ENCODE data around the gene EPS8L3.

DNA sequence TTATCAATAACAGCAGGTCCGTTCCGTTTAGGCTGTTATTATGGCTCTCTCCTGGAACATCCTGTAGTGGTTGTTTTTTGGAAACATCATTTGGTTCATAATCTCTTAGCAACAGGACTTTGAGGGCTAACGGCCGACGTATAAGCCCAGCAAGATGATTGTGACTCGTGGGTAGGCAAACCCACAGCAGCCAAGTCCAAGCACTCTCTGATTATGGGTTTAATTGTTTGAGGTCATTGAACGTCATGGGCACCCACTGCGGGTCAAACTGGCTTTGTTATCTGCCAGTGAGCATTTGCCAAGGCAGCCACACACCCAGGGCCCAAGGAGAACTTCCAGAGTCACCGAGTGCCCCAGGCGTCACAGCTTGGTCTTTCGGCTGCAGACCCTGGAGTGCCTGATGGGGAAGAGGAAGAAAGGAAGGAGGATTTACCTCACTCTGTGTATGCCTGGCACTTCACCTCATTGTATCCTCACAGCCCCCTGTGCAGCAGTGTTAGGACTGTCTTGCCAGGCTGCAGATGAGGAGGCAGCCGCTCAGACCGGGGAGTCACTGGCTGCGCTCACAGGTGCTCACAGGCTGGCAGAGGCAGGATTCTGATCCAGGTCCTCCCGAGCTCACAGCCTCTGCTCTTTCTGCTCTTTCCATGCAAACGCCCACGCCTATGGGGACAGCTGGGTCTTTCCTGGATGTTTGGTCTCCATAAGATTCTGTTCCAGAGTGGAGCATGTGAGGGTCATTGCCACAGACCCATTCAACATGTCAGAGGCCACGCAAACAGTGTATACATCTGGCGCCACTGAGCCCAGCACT is 30.8 kb upstream of the EPS8L3 start:
- TF ChIP-seq, protein P1, sequence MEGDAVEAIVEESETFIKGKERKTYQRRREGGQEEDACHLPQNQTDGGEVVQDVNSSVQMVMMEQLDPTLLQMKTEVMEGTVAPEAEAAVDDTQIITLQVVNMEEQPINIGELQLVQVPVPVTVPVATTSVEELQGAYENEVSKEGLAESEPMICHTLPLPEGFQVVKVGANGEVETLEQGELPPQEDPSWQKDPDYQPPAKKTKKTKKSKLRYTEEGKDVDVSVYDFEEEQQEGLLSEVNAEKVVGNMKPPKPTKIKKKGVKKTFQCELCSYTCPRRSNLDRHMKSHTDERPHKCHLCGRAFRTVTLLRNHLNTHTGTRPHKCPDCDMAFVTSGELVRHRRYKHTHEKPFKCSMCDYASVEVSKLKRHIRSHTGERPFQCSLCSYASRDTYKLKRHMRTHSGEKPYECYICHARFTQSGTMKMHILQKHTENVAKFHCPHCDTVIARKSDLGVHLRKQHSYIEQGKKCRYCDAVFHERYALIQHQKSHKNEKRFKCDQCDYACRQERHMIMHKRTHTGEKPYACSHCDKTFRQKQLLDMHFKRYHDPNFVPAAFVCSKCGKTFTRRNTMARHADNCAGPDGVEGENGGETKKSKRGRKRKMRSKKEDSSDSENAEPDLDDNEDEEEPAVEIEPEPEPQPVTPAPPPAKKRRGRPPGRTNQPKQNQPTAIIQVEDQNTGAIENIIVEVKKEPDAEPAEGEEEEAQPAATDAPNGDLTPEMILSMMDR (IDR thresholded peaks at IDR 0.05; ENCODE audit: extremely low read depth in 1 of 2, insufficient read depth in 1 of 2, low read depth in 1 of 2, low read length in 2 of 2), result no peak
- TF ChIP-seq POLR2A (IDR thresholded peaks at IDR 0.05; ENCODE audit: low read depth, low read length) (no peak), GATA2 (IDR thresholded peaks at IDR 0.05; ENCODE audit: insufficient read depth, insufficient read length, low read depth, low read length) (no peak), POLR2AphosphoS5 (IDR thresholded peaks at IDR 0.05; ENCODE audit: insufficient read depth, low read depth, low read length) (no peak), EZH2 (IDR thresholded peaks at IDR 0.05; ENCODE audit: borderline replicate concordance, low read depth, low read length, severe bottlenecking) (no peak), MAX (IDR thresholded peaks at IDR 0.05; ENCODE audit: insufficient read depth, insufficient read length) (no peak), MYC (IDR thresholded peaks at IDR 0.05; ENCODE audit: low read depth, low read length) (no peak), JUN (IDR thresholded peaks at IDR 0.05; ENCODE audit: borderline replicate concordance, insufficient read depth, insufficient read length, low read depth) (no peak)

All from endothelial cell of umbilical vein (primary cell).